ENCODE data around the gene CNTROB. TPM values are rescaled to one million over a fixed set of nuclear protein-coding genes. Genes with fewer than 3 reads are reported as not detected.

The CNTROB gene
- total RNA-seq, 1 experiment from 2014 or later, result 24.2 TPM

GRCh38 chr17:7956228-7956965, 24.4 kb downstream of the CNTROB start:
- H3K4me3 Mint-ChIP-seq (ENCODE audit: unreplicated experiment), result no peak overlapping the region
- H3K9me3 Mint-ChIP-seq (ENCODE audit: unreplicated experiment), result no peaks in the 10 kb centered on the region
- POLR2A ChIA-PET, result no interaction called here
- no peaks in the 10 kb centered on the region for H3K4me1 ChIP-seq
- H3K9me3 ChIP-seq, result no peaks in the 10 kb centered on the region
- H3K4me1 Mint-ChIP-seq (ENCODE audit: low read depth, unreplicated experiment), result no peaks in the 10 kb centered on the region
- DNase-seq, result no peak
- no peaks in the 10 kb centered on the region for H3K36me3 Mint-ChIP-seq (ENCODE audit: insufficient read depth, unreplicated experiment)
- no peak overlapping the region for H3K4me3 ChIP-seq (ENCODE audit: low read depth, low read length)
- BruUV-seq (replicated peaks), result no TSS peak
- no peaks in the 10 kb centered on the region for H3K27me3 Mint-ChIP-seq (ENCODE audit: insufficient read depth, unreplicated experiment)
- CTCF ChIA-PET, result no interaction called here
- no peak for TF ChIP-seq CTCF (IDR thresholded peaks at IDR 0.05; ENCODE audit: insufficient read depth in 1 of 2, low read depth in 1 of 2, low read length in 1 of 2, severe bottlenecking in 1 of 2, unreplicated experiment in 1 of 2)
- H3K27me3 ChIP-seq (replicated peaks; ENCODE audit: control insufficient read depth, insufficient read depth, low read length), result no peaks in the 10 kb centered on the region
- intact Hi-C loops (cut with micrococcal nuclease; ENCODE audit: unreplicated experiment), result no loop called here
- no peaks in the 10 kb centered on the region for H3K36me3 ChIP-seq (ENCODE audit: control insufficient read depth, insufficient read depth, low read length)
- H3K27ac Mint-ChIP-seq (ENCODE audit: unreplicated experiment), result no peak overlapping the region

GRCh38 chr17:7959503-7960253, 27.7 kb downstream of the CNTROB start:
- no peaks in the 10 kb centered on the region for H3K27me3 Mint-ChIP-seq (ENCODE audit: insufficient read depth, unreplicated experiment)
- H3K27ac Mint-ChIP-seq (ENCODE audit: unreplicated experiment), result no peak overlapping the region
- no peaks in the 10 kb centered on the region for H3K9me3 Mint-ChIP-seq (ENCODE audit: unreplicated experiment)
- Histone ChIP-seq H3K27me3 (replicated peaks; ENCODE audit: control insufficient read depth, insufficient read depth, low read length) (no peaks in the 10 kb centered on the region), H3K4me1 (no peaks in the 10 kb centered on the region), H3K9me3 (no peaks in the 10 kb centered on the region), H3K4me3 (ENCODE audit: low read depth, low read length) (no peak overlapping the region), H3K36me3 (ENCODE audit: control insufficient read depth, insufficient read depth, low read length) (no peaks in the 10 kb centered on the region)
- H3K36me3 Mint-ChIP-seq (ENCODE audit: insufficient read depth, unreplicated experiment), result no peaks in the 10 kb centered on the region
- DNase-seq, result no peak
- H3K4me1 Mint-ChIP-seq (ENCODE audit: low read depth, unreplicated experiment), result no peaks in the 10 kb centered on the region
- POLR2A ChIA-PET, result no interaction called here
- intact Hi-C loops (cut with micrococcal nuclease; ENCODE audit: unreplicated experiment), result no loop called here
- no TSS peak for BruUV-seq (replicated peaks)
- CTCF ChIA-PET, result no interaction called here
- no peak overlapping the region for H3K4me3 Mint-ChIP-seq (ENCODE audit: unreplicated experiment)
- TF ChIP-seq CTCF (IDR thresholded peaks at IDR 0.05; ENCODE audit: insufficient read depth in 1 of 2, low read depth in 1 of 2, low read length in 1 of 2, severe bottlenecking in 1 of 2, unreplicated experiment in 1 of 2), result no peak

- POLR2A ChIA-PET, result no interaction called here
- no peaks in the 10 kb centered on the region for H3K4me1 Mint-ChIP-seq (ENCODE audit: low read depth, unreplicated experiment)
- no peaks in the 10 kb centered on the region for H3K36me3 ChIP-seq (ENCODE audit: control insufficient read depth, insufficient read depth, low read length)
- H3K27ac Mint-ChIP-seq (ENCODE audit: unreplicated experiment), result no peak overlapping the region
- H3K4me1 ChIP-seq, result no peaks in the 10 kb centered on the region
- no peaks in the 10 kb centered on the region for H3K9me3 Mint-ChIP-seq (ENCODE audit: unreplicated experiment)
- intact Hi-C loops (cut with micrococcal nuclease; ENCODE audit: unreplicated experiment), result no loop called here
- no peaks in the 10 kb centered on the region for H3K36me3 Mint-ChIP-seq (ENCODE audit: insufficient read depth, unreplicated experiment)
- H3K9me3 ChIP-seq, result no peaks in the 10 kb centered on the region
- CTCF ChIA-PET, result no interaction called here
- BruUV-seq (replicated peaks), result no TSS peak
- no peak for TF ChIP-seq CTCF (IDR thresholded peaks at IDR 0.05; ENCODE audit: insufficient read depth in 1 of 2, low read depth in 1 of 2, low read length in 1 of 2, severe bottlenecking in 1 of 2, unreplicated experiment in 1 of 2)
- no peak overlapping the region for H3K4me3 ChIP-seq (ENCODE audit: low read depth, low read length)
- no peak for DNase-seq
- no peak overlapping the region for H3K4me3 Mint-ChIP-seq (ENCODE audit: unreplicated experiment)
- no peaks in the 10 kb centered on the region for H3K27me3 ChIP-seq (replicated peaks; ENCODE audit: control insufficient read depth, insufficient read depth, low read length)
- H3K27me3 Mint-ChIP-seq (ENCODE audit: insufficient read depth, unreplicated experiment), result no peaks in the 10 kb centered on the region
Observed at GRCh38 chr17:7961421-7961820, 29.4 kb downstream of the CNTROB start.
